GM19372 (cell line): ENCODE measurements around the gene TMC5.
"Not testable (repeated sequence)": the region's sequence is repeated elsewhere in the genome, so short reads cannot be mapped to it uniquely, and the experiment has no call there.

ENCODE experiments used
- ATAC-seq: cut with Tn5 transposase; IDR thresholded peaks from one replicate; pipeline ENCODE4 v1.9.1; 2021; ENCODE audit warnings: mild to moderate bottlenecking, low read depth, moderate library complexity; ENCODE audit not compliant: unreplicated experiment

Gene TMC5

GRCh38 chr16:19417640-19418039 lies at the start of gene TMC5:
Gene TMC5 (plus strand): TSS chr16:19417883. CDS start chr16:19440039, 22,156 bp downstream.
- ATAC-seq, result no peak

DNA sequence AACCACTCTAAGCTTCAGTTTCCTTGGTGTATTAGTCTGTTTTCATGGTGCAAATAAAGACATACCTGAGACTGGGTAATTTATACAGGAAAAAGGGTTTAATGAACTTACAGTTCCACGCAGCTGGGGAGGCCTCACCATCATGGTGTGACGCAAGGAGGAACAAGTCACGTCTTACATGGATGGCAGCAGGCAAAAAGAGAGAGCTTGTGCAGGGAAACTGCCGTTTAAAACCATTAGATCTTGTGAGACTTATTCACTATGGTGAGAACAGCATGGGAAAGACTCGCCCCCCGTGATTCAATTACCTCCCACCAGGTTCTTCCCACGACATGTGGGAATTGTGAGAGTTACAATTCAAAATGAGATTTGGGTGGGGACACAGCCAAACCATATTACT lies 45.1 kb upstream of the TMC5 start:
- ATAC-seq, result not testable (repeated sequence)

GRCh38 chr16:19374402-19374801 lies 43.3 kb upstream of the TMC5 start:
- no peak for ATAC-seq

GRCh38 chr16:19375561-19376158 lies 42.0 kb upstream of the TMC5 start:
- no peak for ATAC-seq

DNA sequence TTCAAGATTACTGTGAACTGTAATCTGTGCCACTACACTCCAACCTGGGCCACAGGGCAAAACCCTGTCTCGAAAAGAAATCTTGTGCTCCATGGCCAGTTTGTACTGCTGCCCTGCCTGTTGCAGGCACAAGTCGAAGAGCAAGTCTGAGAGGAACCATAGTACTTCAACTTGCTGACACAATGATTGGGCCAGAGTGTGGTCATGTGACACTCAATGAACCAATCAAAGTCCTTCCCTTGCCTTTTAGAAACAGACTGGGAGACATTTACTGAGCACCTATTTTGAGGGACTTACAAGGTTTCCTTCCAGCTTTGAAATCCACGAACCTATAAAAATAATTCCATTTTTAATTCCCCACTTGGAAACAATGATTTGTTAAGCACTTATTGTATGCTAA lies 39.8 kb upstream of the TMC5 start:
- ATAC-seq, result no peak

- no peak for ATAC-seq
These were observed 39.2 kb upstream of the TMC5 start for GRCh38 chr16:19378511-19378910.

DNA sequence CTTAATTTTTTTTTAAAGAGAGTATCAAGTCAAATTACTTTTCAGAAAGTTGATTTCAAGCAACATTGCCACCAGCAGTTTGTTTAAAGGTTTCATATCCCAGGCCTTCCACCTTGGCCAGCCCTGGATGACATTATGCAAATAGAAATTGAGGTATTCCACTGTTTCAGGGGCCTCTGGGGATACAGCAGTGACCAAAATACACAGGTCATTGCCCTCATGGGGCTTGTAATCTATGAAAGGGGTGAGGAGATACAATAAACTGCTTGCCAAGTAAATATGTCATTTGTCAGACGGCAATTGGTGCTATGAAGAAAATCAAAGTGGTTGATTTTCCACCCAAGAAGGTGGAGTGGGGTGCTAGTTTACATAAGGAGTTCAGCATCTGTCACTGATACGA lies 37.8 kb upstream of the TMC5 start:
- ATAC-seq, result no peak

- no peak for ATAC-seq
These were observed 37.4 kb upstream of the TMC5 start for GRCh38 chr16:19380328-19380727.

GRCh38 chr16:19382084-19382801 lies 35.4 kb upstream of the TMC5 start:
- no peak for ATAC-seq

GRCh38 chr16:19382887-19383816 lies 34.5 kb upstream of the TMC5 start:
- ATAC-seq, result no peak

DNA sequence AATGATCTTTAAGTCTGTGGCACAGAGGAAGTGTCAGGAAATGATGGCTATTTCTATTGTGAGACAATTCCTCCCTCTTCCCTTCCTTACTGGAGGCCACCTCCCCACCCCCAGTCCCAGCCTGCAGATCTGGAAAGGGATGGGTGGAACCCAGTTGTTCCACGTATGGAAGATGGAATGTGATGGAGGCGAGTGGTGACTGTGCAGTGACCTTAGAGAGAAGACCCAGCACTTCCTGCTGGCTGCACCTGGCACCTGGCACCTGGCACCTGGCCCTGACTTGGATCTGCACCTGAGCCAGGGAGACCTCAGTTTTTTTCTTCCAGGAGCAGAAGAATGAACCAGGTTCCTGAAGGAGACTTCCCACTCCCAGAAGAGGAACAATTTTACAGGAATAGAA lies 33.0 kb upstream of the TMC5 start:
- no peak for ATAC-seq

DNA sequence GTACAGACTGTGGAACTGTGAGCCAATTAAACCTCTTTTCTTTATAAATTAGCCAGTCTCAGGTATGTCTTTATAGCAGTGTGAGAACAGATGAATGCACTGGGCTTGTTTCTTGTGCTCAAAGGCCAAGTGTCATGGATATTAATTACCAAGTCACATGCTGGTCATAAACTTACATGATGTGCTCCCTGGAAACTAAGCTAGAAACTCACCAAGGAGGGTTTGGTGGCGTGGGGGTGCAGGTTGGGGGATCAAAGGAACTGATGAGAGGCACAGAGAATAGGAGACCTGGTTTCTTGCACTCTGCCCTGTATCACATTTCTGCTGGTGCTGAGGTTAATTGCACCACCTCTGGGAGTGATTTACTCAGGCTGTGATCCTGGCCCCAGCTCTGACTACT lies 31.2 kb upstream of the TMC5 start:
- no peak for ATAC-seq

- ATAC-seq, result no peak
These were observed 28.4 kb upstream of the TMC5 start for GRCh38 chr16:19389246-19389645.

GRCh38 chr16:19391185-19391776 lies 26.4 kb upstream of the TMC5 start:
- ATAC-seq, result not testable (repeated sequence)

GRCh38 chr16:19392352-19392751 lies 25.3 kb upstream of the TMC5 start:
- no peak for ATAC-seq

DNA sequence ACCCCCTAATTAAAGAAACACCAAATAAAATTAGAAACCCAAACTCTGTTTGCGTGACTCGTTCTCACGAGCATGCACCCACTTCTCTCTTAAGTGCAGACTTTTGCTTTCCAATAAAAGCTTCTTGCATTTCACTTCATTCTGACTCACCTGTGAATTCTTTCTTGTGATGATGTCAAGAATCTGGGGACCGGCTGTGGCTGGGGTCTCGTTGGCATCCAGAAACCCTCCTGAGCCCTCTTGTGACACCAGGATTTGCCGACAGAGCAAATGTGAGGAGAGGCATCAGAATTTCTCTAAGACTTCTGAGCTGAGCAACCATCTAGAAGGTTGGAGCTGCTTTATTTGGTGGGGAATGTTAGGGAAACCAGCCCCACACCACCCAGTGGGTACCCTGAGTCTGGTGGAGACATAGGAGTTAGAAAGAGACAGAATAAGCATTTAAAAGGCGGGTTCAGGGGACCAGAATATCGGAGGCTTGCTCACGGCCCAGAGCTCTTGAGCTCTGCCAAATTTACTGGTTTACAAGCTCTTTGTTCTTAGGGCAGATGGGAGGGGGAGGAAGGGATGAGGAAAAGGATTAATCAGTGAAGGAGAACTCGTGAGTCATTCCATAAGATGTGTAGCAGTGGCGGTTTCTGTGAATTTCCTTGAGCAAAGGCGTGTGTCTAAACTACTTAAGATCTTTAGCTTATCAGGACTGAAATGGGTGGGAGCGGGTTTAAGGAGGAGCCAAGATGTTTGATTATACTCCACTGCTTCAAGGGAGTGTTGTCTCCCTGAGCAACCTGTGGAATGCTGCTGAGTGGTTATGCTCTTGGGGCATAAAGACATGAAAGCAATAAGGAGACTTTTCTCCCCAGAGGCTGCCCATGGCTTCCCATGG lies 24.2 kb upstream of the TMC5 start:
- ATAC-seq, result no peak

DNA sequence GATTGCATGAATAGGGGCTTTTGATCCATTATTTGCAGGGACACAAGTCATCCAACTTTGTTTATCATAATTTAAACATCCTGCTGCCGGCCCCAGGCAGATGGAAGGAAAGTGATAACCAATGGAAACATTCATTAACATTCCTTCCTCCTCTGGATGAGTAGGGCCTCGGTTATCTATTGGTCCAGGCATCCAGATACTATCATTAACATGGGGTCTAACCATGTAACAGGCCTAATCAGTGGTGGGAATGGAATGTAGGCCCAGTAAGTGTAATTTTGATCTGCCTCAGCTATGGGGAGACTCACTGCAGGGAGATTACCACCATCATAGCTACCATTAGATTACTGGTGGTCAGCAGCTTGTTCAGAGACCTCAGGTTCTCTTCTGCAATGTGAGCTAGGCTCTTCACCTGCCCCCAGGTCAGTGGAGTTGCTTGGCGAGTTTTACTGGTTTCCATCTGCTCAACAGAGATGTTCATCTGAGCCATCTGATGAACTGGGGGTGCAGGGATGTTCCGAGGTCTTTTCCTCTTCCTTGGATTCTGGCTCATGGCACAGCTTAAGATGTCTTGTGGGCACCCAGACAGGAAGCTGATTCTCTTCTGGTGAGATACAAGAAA lies 21.9 kb upstream of the TMC5 start:
- not testable (repeated sequence) for ATAC-seq

DNA sequence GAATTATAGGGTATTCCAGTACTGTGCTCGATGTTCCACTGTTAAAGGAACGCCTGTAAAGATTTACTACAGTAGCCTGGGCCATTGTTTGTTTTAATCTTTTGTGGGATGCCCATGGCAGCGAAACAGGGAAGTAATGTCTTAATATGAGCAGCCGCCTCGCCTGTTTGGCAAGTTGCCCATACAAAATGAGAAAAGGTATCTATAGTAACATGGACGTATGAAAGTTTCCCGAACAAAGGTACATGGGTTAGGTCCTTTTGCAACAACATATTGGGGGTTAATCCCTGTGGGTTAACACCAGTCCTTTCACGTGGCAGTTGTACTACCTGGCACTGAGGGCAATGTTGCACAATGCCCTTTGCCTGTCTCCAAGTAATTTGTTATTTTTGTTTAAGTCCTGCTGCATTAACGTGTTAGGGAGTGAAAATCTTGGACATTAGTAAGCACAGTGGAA lies 21.1 kb upstream of the TMC5 start:
- no peak for ATAC-seq

- not testable (repeated sequence) for ATAC-seq
These were observed 20.3 kb upstream of the TMC5 start for GRCh38 chr16:19397373-19397772.
